Activated gamma-delta T cell (primary cell): ENCODE measurements around the gene NHS.
"Not testable (repeated sequence)": the region's sequence is repeated elsewhere in the genome, so short reads cannot be mapped to it uniquely, and the experiment has no call there.

Experiments used
- DNase-seq: peaks from one replicate; lab custom pipeline; 2025; lab: John Stamatoyannopoulos, UW

Gene NHS

DNA sequence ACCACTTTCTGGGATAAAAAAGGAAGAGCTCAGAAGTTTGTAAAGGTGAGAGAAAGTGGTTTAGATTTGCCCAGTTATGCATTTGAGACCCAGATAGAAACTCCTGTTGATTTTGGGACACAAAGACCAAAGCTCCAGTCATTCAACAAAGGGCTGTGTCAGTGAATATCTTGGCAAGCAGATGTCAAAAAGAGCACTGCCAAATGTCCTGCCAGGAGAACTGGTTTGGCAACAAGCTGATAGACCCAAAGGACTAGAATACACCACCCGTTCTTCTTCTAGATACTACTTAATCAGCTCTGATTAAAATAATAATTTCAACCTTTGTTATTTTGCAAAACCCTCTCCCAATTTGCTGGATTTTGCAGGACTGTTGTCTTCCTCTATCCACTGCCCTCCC lies 121.4 kb downstream of the NHS start:
- no peak for DNase-seq

DNA sequence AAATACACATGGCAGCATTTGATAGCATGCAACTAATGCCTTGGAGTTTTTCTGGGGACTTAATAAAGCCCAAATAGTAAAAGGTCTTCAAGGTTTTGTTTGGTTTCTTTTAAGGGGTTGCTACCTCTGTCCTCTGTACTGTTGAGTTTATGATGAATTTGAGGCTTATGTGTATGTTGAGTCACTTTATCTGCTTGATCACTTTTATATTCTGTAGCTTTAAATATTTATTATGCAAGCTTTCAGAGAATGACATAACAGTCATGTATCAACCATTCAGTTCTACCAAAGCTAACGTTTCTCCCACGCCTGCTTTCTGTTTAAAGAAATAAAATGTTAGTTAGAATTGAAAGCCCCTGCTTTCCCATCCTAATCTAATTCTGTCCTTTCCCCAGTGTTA lies 122.2 kb downstream of the NHS start:
- no peak for DNase-seq

DNA sequence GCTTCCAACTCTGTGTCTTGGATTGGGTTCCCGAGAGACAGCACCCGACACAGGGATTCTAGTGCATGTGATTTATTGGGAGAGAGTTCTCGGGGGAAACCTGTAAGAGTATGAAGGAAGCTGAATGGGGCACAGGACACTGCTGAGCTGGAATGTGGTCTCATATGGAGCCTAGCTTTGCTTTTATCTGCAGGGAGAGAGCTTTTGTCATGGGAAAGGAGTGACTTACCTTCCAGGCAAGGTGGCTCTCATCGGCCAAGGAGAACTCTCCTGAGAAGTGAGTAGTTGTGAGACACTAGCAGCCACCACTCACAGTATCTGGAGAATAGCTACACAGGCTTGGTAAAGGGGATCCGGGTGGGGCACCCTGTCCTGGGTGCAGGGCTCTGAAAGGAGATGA lies 124.5 kb downstream of the NHS start:
- no peak for DNase-seq

DNA sequence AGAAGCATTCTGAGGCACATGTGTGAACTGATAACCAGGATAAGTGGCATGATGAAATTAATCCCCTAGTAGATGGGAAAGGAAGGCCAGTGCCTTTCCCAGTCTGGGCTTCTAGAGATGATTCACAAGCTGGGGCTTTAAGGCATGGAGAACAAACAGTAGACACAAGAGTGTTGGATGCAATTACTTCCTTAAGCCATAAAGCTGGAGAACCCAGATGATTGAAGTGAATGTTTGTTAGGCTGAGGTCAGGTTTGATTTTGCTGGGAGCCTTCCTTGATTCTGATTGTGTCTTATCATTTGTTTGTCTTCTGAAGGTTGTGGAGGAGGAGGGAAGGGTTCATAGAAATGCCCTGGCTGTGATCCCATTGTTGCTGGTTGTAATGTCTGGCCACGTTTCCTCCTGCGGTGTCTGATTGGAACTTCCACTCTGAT lies 125.2 kb downstream of the NHS start:
- DNase-seq: no peak

GRCh38 chrX:17501746-17502145 lies 126.7 kb downstream of the NHS start:
- no peak for DNase-seq

GRCh38 chrX:17506352-17506751 lies 131.4 kb downstream of the NHS start:
- DNase-seq: not testable (repeated sequence)

GRCh38 chrX:17511556-17511955 lies 136.6 kb downstream of the NHS start:
- no peak for DNase-seq

GRCh38 chrX:17519358-17519757 lies 144.4 kb downstream of the NHS start:
- DNase-seq: no peak

GRCh38 chrX:17520016-17520615 lies 145.1 kb downstream of the NHS start:
- DNase-seq: no peak

- DNase-seq: no peak
These were observed 147.1 kb downstream of the NHS start for GRCh38 chrX:17521871-17522693.

DNA sequence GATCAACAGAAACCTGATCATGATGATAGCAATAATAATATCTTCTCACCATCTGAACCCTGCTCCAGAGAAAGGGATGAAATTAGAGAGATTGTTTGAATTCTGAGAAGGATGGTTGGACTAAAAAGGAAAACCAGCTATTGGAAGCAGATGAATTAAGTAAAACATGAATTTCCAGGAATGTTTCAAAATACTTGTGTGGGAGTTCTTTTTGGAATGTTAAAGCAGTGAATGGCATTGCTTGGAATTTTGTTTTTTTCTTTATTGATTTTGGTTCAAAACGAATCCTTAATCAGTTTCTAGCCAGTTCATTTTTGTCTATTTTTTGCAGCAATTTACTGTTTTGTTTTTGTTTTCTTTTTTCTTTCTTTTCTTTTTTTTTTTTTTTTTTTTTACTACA lies 150.3 kb downstream of the NHS start:
- DNase-seq: no peak

DNA sequence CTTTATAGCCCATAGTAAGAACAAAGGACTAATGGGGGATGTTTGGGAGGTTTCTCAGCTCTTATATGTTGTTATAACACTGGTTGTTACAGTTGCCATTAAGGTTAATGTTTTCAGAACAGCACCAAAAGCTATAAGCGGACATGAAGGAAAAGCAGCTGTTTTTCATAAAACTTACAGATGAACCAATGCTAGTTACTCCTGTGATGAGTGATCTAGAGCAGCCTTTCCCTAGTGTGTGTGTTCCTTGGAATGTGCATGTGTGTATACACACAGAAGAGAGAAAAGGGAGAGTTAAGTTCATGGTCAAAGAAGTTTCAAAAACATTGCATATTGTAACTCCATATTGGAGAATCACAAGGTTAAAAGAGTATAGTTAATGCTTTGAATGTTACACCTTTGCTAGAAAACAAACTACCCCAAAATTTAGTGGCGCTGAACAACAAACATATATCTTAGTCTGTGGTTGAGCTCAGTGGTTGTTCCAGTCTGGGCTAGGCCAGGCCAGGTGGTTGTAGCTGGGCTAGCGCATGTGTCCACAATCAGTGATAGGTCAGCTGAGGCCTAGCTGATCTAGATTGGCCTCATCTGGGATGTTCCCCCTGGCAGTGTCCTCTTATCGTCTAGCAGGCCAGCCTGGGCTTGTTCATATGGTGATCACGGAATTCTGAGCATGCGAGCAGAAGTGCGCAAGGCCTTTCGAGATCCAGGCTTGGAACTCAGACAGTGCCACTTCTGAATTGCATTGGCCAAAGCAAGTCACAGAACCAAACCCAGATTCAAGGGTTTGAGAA lies 151.0 kb downstream of the NHS start:
- no peak for DNase-seq

DNA sequence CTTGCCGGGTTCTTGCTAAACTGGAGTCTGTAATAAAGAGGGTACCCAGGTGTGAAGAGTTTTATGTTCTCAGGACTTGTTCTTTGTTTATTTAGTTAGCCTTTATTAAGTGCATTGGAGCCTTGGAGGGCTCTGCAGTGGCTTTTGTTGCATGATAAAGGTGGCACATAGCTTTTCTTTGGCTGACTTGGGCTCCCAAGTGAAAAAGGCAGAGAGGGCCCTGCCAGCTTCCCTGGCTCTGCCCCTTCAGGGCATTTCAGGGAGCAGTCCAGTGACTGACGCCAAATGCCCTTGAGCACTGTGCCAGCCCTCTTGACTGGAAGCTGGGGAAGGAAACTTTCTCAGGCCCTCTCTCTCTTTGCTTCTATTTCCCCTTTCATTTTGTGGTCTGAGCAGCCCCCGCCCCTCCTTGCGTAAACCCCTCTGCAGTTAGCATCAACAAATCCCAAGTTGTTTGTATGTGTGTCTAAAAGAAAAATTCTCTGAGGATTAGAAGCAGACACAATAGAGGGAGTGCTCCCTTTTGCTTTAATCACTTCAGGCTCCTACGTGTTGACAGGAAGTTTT lies 152.2 kb downstream of the NHS start:
- DNase-seq: no peak

DNA sequence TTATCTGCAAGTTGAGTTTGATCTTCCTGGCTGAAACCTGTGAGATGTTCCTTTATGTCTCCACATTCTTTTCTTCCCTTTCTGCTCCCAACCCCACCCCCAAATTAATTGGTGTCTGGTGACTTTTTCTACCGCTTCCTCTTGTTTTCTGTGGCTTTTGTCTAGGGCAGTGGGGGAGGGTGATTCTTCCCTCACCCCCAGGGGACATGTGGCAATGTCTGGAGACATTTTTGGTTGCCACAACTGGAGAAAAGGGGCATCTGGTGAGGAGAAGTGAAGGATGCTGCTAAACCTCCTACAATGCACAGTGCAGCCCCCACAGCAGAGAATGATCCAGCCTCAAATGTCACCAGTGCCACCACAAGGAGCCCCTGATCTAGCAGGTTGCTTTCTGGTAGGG lies 152.9 kb downstream of the NHS start:
- no peak for DNase-seq

DNA sequence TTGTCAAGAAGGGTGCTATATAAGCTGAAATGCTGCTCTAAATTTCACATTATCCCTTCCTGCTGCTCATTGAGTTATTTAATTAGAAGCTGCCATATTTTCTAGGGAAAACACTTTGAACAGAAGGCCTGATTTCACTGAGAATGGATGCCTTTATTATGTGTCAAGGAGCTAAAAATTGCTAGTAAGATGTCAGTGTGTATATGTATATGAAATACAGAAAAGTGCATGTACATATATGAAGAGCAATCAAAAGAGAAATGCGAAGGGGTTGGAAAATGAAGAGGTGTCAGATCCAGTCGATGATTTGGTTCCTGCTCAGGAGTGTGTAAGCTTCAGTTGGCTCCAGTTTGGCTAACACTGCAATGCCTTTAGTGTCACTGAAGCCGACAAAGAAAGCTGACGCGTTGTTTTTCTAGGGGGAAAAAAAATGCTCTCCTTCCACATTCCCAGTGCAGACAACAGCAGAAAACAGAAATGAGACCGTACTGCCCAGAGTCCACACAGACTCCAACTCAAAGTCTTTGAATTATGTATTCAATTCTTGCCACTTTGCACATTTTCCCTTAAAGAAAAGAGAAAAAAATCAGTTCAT lies 154.2 kb downstream of the NHS start:
- no peak for DNase-seq

GRCh38 chrX:17531500-17531899 lies 156.5 kb downstream of the NHS start:
- DNase-seq: no peak

DNA sequence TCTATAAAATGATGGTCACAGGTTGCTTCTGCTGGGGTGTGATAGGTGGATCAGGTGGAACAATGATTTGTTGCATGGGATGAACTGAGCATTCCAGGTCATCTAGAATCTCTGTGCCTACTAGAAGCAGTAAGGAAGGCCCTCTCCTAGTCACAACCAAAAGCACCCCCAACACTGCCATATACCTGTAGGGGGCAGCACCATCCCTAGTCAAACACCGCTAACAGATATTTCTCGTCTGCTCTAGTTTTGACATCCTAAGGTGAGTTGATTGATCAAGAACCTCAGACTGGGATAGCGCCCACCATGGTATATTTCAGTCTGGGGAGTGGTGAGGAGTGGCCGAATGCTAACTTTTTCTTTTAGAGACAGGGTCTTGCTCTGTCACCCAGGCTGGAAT lies 160.2 kb downstream of the NHS start:
- DNase-seq: no peak

DNA sequence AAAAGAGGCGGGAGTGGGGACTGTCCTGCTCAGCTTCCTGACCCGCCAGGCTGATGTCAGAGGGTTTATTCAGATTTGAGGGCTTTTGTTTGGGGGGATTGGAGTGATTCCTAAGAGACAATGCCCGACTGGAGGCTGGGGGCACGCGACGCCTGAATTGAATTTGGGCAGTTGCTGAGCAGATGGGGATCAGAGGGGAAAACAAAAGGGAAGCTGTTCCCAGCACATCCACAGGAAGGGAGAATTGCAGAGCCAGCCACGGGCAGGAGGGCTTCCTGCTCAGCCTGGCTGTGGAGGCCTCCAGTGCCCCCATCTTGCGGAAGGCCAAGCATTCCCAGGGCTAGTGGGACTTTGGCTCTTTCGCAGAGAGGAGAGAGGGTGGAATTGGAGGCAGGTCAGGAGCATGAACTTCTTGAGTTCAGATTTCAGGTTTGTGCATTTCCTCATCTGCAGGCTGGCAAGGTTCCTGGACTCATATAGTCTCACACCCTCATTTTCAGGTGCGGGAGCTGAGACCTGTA lies 162.8 kb downstream of the NHS start:
- DNase-seq: no peak

DNA sequence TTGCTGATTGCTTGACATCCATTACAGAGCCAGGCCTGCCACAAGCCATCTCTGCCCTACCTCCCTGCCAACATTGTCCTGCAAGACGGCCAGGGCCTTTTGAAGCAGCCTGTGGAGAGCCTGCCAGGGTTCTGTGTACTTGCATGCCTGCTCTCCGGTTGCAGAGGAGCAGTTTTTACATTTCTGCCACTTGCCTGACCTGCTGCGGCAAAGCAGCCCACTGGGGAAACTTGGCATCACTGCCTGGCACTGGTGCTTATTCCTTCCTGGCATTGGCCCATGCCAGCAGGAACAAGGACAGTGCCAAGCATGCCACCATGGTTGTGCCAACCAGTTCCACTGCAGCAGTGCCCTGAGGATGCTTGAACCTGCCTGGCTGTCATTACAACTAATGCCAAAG lies 167.1 kb downstream of the NHS start:
- no peak for DNase-seq

DNA sequence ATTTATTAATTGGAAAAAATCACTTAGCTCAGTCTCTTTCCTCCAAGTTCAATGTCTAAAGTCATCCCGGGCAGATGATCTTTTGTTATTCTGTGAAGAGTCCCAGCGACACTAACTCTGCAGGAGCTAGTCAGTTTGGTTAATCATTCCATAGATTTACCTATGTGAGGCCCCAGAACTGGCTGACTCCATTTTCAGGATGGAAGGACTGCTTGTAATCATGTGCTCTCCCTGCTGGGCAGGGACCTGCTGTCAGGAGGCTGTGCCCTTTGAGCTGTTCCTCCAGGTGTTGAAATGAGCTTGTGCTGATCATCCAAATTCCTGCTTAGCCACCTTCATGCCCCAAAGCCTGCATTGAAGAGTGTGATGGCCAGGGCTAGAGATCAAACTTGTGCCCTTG lies 169.8 kb downstream of the NHS start:
- DNase-seq: no peak

DNA sequence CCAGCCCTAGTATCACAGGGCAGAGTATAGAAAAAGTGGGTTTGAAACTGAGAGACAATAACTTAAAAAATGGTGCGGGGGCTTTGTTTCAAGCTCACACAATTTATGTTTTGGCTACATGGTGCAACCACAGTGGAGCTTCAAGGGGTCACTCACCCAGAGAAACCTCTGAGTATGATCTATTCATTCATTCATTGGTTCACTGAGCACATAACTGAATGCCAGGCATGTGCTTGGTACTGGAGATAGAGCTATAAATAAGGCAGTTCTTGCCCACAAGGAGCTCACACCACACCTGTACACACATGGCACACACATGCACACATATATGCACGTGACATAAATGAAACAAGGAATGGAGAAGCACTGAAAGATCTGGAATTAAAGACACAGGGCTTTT lies 171.4 kb downstream of the NHS start:
- DNase-seq: no peak

GRCh38 chrX:17547658-17548057 lies 172.7 kb downstream of the NHS start:
- DNase-seq: no peak
